ENCODE results near the gene ZDHHC8.

- TF ChIP-seq POLR2A (IDR thresholded peaks at IDR 0.05; ENCODE audit: low read depth, low read length) (no peak), POLR2AphosphoS5 (IDR thresholded peaks at IDR 0.05; ENCODE audit: low read depth, low read length) (no peak)
These were observed 9.8 kb downstream of the ZDHHC8 start for GRCh38 chr22:20141186-20142077.
